Choroid plexus epithelial cell (primary cell): Measurements from ENCODE around the gene ZNF593OS.

Experiments used
- DNase-seq: peaks from one replicate; pipeline ENCODE4 v3.0.0-alpha.2; 2010; ENCODE audit warnings: low read depth
- H3K4me3 ChIP-seq: 2 replicates; pipeline ENCODE4 v1.5.1; 2011; ENCODE audit warnings: low read depth, mild to moderate bottlenecking, control low read depth, low read length, moderate library complexity
- TF ChIP-seq, protein P1 (sequence below): conservative IDR thresholded peaks from 2 replicates; pipeline ENCODE4 v1.5.1; 2011; ENCODE audit warnings: low read depth, mild to moderate bottlenecking, control low read depth, inconsistent platforms, low read length, moderate library complexity

Gene ZNF593OS

DNA sequence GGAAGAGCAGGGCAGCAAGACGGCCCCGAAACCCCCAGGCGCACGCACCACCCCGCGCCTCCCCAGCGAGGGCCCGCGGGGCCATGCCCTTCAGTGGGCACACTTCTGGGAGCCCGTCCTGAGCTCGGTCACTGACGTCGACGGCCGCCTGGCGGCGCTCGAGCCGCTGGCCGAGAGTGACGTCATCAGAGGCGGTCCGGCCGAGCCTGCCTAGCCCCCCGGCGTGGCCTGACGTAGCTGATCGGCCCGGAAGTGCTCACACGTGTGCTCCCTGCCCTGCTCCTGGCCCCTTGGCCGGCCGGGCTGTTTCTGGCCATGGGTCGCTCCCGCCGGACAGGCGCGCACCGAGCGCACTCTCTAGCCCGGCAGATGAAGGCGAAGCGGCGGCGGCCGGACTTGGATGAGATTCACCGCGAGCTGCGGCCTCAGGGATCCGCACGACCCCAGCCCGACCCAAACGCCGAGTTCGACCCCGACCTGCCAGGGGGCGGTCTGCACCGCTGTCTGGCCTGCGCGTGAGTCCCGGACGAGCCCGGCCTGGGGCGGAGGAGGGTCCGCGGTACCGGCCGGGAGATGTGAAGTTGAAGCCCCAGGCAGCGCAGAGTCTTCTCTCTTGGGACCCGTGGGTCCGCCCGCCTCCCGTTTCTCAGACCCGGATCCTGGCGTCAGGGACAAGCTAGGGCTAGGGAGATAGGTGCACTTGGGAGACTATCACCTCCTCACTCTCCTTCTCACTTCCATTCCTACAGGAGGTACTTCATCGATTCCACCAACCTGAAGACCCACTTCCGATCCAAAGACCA, 1.8 kb downstream of the ZNF593OS start, which contains the start of gene ZNF593:
TSS of gene ZNF593 (plus strand) at position 240 of the 803 bp plus-strand sequence. CDS start at position 316, 76 bp downstream.
- peak; percentile 90 for DNase-seq
- TF ChIP-seq, protein P1, sequence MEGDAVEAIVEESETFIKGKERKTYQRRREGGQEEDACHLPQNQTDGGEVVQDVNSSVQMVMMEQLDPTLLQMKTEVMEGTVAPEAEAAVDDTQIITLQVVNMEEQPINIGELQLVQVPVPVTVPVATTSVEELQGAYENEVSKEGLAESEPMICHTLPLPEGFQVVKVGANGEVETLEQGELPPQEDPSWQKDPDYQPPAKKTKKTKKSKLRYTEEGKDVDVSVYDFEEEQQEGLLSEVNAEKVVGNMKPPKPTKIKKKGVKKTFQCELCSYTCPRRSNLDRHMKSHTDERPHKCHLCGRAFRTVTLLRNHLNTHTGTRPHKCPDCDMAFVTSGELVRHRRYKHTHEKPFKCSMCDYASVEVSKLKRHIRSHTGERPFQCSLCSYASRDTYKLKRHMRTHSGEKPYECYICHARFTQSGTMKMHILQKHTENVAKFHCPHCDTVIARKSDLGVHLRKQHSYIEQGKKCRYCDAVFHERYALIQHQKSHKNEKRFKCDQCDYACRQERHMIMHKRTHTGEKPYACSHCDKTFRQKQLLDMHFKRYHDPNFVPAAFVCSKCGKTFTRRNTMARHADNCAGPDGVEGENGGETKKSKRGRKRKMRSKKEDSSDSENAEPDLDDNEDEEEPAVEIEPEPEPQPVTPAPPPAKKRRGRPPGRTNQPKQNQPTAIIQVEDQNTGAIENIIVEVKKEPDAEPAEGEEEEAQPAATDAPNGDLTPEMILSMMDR = peak; percentile 77
- peak within 1 kb of the TSS; percentile 91 for H3K4me3 ChIP-seq

DNA sequence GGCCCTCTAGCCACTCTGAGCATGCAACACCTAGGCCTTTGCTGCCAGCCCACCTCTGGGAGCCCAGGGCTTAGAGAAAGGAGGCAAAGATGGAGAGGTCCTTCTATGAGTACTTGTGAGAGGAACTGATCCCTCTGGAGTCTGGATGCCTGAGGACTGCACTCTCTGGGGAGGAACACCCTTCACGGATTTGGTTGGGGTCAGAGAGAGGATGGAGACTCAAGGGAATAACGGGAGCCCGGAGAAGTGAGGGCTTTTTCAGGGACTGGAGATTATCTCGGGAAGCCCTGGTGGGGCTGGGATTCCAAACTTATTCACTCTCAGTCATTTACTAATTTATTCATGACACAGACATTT, 2.5 kb downstream of the ZNF593OS start:
- no peak for DNase-seq
- TF ChIP-seq, protein P1 = no peak
- no peak overlapping the region for H3K4me3 ChIP-seq

DNA sequence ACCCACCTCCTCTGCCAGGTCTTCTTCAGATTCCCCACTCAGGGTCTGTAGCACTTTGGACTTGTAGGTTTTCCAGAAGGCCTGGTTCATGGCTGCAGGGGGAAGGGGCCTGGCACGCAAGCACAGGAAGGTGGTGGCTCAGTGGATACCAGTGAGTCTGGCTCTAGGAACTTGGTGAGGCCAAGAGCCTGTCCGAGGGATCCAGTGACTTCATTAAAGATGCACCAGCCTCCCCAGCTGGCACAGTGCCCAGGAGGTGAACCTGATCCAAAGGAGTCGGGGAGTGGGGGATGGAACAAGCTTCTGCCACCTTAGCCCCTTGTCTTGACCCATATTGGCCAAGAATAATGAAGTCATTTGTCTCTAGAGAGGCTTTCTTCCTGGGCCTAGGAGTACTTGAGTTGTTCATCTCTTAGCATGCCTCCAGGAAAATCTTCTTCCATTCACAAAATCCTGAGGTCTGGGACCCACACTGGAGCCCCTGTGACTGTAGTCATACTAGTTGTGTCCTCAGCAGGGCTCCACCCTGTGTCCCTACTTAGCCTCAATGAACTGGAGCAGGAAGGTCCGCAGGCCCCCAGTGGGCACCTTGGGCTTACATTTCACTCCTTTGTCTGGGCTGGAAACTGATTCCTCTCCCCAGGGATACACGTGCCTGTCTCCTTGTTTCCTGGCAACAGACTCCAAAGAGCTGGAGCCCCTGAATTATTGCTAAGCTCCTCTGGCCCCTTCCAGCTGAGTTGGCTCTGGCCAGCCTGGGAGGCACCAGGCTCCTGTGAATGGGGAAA, 3.0 kb downstream of the ZNF593OS start, which contains the start of gene C1orf232:
TSS of gene C1orf232 (minus strand) at position 554 of the 788 bp plus-strand sequence. CDS start at position 90, 464 bp downstream.
- H3K4me3 ChIP-seq = peak within 1 kb of the TSS; percentile 91
- DNase-seq = no peak
- TF ChIP-seq, protein P1 = no peak

DNA sequence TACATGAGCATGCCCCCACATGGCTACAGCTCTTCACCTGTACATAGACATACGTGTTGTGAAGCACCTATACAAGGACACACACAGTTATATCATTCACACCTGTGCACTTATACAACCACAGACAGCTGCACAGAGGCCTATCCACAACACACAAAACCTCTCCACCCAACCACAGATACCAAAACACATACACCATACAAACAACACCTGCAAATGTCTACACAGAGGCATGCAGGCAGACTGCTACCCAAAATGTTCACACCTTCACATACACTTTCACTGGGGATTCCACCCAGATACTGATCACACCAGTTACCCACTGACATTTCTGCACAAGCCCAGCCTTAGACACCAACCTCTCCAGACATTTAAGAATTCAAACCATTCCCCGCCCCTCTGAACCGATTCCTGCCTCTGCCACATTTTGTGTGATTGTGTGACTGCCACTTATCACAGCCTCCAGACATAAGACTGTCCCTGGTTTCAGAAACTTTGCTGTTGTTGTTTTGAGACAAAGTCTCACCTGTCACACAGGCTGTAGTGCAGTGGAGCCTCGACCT, 4.8 kb downstream of the ZNF593OS start:
- TF ChIP-seq, protein P1 = no peak
- H3K4me3 ChIP-seq = no peak overlapping the region
- DNase-seq = no peak

DNA sequence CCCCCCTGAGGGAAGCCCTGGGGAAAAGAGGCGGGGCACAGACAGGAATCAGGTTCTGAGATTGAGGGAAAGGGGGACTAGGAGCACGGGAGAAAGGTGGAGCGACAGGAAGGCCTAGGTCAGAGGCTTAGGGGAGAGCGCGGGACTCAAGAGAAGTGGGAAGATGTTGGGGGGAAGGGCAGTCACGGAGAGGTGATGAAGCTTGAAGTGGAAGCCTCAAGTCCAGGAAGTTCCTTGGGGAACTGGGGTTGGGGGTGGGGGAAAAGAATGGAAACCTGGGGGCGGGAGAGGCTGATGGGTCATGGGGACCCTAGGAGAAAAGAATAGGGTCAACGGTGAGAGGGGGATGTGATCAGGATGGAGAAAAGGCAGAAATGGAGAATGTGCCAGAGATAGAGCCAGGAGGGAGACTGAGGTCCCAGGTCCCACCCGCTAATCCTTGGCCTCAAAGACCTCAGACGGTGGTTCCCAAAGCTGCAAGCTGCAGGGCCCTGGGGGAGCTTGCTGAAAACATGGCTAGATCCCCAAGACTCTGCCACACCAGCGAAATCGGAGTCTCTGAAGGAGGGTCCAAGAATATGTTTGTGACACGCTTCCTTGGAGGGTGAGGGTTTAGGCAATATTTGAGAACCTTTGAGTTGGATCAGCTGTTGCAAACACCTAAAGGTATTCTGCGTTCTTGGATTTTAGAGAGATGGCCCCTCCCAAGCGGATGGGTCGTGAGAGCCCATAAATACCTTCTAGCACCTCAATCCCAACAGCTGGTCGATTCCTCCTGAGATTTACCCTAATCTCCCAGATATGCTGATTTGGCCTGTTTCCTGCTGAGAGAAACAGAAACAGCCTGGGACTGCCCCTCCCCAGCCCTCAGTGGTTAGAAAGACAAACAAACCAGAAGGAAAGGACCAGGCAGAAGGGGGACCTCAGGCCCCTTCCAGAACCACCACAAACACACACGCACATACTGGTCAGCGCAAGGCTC, 6.5 kb downstream of the ZNF593OS start:
- peak; percentile 23 for DNase-seq
- no peak overlapping the region for H3K4me3 ChIP-seq
- TF ChIP-seq, protein P1 = no peak

DNA sequence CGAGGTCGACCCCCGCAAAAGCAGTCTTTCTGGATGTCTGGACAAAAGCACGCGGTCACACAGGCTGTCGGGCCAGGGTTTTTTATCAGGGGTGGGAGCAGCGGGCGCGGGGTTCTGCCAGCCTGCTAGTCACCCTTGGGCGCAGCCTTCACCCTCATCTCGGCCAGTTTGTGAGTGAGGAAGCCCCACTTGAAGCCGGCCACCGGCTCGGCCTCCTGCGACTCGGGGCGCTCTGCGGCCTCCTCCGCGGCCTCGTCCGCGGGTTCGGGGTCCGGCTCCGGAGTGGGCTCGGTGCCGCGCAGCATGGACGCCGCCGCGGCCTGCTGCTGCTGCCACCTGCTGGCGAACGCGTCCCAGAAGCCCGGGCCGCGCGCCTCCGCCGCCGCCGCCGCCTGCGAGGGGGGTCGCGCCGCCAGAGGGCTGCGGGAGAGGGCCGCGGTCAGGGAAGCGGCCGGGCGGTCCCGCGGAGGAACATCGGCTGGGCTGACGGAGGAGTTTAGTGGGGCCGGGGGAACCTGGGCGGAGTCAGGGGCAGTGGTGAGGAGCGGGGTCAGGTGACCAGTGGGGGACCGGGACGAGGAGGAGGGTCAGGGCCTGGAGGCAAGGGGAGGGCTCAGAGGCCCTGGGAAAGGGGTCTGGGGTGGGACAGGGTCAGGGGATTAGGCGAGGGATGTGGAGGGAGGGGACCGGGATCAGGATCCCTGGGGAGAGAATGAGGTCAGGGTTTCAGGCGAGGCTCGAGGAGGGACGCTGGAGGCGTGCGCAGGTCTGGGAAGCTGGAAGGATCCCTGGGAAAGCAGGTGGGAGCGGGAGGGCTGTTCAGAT, 7.4 kb downstream of the ZNF593OS start:
- TF ChIP-seq, protein P1 = peak; percentile 39
- peak overlapping the region; percentile 44 for H3K4me3 ChIP-seq
- DNase-seq = no peak
